HG03460 (cell line): ENCODE data around the gene VPS37D.
"Not testable (repeated sequence)": the region's sequence is repeated elsewhere in the genome, so short reads cannot be mapped to it uniquely, and the experiment has no call there.

ENCODE experiments used
- ATAC-seq: cut with Tn5 transposase; IDR thresholded peaks from one replicate; pipeline ENCODE4 v1.9.1; 2021; ENCODE audit not compliant: unreplicated experiment

The VPS37D gene, protein sequence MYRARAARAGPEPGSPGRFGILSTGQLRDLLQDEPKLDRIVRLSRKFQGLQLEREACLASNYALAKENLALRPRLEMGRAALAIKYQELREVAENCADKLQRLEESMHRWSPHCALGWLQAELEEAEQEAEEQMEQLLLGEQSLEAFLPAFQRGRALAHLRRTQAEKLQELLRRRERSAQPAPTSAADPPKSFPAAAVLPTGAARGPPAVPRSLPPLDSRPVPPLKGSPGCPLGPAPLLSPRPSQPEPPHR

DNA sequence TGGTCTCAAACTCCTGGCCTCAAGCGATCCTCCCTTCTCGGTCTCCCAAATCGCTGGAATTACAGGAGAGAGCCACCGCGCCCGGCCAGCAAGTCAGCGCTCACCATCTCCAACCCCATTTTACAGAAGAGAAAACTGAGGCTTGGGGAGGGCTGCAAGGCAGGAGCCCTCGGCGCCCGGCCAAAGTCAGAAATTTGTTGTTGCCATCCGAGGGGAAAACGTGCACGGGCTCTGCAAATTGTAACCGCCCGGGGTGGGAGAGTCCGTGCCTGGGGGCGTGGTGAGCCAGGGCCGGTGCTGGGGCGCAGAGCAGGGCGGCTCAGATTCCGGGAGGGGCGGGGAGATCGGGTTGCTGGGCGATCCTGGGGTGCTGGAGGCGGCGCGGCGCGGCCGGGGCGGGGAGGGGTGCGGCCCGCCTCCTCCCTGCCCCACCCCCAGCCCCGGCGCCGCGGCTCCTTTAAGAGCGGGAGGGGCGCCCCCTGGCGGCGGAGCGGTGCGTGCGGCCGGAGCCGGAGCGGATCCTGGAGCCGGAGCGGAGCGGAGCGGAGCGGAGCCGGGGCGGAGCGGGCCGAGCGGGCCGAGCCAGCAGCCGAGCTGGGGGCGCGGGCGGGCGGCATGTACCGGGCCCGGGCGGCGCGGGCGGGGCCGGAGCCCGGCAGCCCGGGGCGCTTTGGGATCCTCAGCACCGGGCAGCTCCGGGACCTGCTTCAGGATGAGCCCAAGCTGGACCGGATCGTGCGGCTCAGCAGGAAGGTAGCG, at the start of gene VPS37D:
TSS of gene VPS37D (plus strand) at position 488 of the 759 bp plus-strand sequence. CDS start at position 616, 128 bp downstream.
- peak; percentile 93 for ATAC-seq

DNA sequence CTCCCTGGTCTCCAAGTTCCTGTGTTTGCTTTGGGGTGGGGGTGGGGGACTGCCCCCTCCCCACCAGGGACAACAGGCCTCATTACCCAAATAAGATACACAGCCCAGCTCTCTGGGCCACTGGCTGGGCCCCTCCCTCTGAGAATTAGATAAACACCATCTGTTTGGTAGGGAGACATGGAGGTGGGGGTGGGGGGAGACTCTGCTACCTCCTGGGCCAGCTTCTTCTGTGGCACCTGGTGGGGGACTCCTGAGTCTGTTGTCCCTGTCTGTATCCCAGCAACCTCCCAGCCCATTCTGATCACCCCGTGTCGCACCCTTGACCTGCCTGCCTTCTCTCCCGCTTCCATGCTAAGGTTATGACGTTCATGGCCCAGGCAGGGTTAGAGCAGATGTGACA, 49.1 kb upstream of the VPS37D start:
- no peak for ATAC-seq

DNA sequence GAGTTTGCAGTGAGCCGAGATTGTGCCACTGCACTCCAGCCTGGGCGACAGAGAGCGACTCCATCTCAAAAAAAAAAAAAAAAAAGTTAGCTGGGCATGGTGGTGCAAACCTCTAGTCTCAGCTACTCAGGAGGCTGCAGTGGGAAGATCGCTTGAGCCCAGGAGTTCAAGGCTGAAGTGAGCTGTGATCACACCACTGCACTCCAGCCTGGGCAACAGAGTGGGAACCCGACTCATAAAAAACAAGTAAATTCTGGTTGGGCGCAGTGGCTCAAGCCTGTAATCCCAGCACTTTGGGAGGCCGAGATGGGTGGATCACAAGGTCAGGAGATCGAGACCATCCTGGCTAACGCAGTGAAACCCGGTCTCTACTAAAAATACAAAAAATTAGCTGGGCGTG, 48.2 kb upstream of the VPS37D start:
- ATAC-seq, result not testable (repeated sequence)

DNA sequence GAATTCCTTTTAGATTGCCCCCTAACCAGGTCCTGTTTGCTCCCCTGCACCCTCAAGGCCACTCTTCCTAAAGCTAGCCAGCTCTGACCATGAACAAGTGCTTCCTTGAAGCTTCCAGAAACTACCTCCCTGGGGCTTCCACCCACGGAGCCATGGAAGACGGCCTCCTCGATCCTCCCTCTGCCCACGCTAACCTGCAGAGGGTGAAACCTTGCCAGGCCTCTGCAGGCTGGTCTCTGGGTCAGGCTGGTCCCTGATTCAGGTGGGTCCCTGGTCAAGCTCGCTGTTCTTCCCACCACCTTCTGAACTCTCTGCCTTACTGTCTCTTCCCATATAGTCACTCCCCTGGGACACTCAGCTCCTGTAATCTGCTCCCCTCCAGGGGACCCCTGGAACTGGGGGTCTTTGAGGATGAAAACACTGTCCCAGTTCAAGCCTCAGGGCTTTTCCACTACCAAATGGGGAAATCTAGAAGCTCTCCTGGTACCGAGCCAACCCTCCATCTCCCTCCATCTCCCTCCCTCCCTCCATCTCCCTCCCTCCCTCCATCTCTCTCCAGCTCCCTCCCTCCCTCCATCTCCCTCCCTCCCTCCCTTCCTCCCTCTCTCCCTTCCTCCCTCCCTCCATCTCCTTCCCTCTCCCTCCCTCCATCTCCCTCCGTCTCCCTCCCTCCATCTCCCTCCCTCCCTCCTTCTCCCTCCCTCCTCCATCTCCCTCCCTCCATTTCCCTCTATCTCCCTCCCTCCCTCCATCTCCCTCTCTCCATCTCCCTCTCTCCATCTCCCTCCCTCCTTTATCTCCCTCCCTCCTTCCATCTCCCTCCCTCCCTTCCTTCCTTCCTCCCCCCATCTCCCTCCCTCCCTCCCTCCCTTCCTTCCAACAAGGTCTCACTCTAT, 46.2 kb upstream of the VPS37D start:
- ATAC-seq, result no peak

DNA sequence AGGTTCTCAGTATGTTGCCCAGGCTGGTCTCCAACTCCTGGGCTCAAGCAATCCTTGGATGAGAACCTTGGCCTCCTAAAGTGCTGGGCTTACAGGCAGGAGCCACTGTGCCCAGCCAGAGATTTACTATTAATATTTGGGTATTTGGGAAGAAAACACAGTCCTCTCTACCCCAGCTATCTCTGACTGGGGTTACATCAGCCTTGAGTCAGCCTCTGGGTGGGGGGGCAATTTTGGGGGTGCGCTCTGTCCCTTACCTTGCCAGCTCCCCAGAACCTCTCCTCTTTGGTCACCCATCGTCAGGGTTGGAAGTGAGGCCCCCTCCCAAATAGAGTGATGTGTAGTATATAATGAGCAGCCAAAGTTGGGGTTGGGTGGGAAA, 45.1 kb upstream of the VPS37D start:
- ATAC-seq, result no peak

DNA sequence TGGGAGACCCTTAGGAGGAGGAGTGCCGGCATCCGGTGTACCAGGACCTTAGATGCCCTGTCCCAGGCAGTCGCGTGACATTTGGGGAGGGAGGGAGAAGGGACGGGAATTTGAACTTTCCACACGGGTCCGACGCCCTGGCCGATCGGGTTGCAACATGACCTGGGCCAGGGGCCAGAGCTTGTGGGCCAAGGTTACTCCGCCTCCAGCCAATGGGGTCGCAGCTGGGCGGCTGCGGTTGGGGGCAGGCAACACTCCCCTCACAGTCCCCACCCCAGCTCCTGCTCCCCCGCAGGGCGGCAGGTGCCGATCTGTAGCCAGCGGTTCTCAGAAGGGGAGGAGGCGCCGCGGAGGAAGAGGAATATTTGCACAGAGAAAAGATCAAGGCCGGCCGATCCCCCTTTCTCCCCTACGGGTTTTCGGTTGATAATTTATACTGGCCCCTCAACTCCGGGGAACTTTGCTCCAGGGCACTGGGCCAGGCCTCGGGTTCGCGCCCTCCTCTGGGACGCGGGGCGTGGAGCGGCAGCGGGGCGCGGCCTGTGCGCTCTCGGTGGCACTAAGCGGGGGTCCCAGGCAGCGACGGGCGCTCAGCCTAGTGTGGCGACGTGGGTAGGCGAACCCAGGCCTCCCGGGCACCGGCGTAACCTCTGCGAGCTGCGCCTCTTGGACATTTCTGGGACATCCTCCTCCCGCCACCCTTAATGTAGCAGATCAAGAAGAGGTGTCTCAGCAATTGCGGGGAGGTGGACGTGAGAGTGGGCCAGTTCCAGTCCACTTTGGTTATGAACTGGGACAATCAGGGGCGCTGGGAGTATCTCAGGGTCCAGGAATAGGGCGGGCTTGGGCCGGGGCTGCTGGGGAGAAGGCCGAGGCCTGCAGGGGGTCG, 44.5 kb upstream of the VPS37D start:
- no peak for ATAC-seq

DNA sequence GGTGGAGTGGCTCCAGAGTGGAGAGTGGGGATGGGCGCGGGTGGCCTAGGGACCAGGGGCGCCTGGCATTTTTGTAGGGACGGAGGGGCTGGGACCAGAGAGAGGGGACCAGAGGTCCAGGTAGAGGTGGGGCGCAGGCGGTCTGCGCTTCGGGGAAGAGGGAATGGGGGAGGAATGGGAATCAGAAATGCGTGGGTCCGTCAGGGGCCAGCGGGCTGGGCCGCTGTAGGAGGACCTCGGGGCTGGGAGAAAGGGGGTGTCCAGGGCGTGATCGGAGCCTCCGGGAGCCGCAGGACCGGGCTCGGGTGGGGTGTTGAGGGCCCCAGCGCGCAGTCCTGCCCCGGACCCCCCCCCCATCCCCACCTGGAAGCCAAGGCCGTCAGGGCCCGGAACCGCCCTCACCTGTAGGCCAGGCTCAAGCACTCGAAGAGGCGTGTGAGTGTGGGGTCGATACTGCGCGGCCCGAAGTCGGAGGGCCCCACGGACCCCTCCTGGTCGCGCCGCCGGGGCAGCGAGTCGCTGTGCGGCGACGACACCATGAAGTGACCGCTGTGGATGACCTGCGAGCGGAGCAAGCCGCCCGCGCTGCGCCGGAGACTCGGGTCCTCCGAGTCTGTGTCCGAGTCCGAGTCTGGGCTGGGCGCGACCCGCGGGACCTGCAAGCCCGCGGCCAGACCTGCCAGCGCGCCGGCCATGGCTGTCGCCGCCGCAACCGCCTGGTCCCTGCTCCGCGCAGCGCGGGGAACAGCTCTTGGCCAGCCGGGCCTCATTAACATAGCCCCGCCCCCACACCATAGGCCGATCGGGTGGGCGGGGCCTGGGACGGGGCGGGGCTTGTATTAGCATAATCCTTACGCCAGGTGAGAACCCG, 43.6 kb upstream of the VPS37D start, which contains the start of gene MLXIPL:
TSS of gene MLXIPL (minus strand) at position 725 of the 871 bp plus-strand sequence. CDS start at position 695, 30 bp downstream.
- ATAC-seq, result no peak

DNA sequence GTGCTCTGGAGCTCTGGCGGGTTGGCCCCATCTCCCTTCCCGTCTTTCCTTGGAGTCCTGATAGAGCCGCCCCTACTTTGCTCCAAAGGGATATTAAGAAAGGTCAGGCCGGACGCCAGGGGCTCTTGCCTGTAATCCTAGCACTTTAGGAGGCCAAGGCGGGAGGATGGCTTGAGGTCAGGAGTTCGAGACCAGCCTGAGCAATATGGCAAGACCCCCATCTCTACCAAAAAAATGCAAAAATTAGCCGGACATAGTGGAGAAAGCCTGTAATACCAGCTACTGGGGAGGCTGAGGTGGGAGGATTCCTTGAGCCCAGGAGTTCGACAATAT, 43.0 kb upstream of the VPS37D start:
- ATAC-seq, result no peak

DNA sequence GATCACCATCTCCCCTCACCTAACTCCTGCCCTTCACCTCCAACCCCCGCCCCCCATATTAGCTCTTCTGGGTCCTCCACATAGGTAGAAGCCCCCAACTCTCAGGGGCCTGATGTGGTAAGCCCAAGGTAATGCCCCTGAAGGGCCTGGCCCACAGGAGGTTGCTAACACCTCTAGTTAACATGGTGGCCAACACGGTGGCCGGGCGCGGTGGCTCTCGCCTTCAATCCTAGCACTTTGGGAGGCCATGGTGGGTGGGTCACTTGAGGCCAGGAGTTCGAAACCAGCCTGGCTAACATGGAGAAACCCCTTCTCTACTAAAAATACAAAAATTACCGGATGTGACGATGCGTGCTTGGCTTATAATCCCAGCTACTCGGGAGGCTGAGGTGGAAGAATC, 42.4 kb upstream of the VPS37D start:
- no peak for ATAC-seq

DNA sequence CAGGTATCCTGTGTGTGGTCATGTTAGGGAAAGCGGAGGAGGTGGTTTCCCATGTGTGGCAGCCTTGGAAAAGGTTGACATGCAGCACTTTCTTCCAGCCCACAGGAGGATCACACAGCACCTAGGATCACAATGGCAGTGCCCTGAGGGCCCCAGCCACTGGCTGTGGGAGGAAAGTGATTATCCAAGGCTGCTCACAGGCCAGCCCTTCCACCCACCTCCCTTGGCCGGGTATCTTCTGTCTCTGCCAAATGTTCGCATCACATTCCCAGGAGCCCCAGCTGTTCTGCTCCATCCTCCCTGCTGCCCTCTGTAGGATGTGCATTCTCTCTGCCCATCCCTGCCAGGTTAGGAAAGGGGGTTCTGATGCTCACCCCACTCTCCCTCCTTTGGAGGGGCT, 40.8 kb upstream of the VPS37D start:
- no peak for ATAC-seq

DNA sequence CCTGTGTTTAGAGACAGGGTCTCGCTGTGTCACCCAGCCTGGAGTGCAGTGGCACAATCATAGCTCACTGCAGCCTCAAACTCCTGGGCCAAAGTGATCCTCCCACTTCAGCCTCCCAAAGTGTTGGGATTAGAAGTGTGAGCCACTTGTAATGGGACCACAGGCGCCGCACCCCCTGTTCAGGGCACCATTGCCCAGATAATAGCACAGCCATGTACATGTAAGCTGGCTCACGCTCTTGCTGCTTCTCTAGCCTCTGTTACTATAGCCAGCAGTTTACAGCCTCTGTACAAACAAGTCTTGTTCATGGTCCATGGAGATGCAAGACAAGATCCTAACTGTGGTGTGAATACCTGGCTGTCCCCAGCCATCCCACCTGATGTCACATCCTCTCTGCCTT, 39.1 kb upstream of the VPS37D start:
- ATAC-seq, result no peak

DNA sequence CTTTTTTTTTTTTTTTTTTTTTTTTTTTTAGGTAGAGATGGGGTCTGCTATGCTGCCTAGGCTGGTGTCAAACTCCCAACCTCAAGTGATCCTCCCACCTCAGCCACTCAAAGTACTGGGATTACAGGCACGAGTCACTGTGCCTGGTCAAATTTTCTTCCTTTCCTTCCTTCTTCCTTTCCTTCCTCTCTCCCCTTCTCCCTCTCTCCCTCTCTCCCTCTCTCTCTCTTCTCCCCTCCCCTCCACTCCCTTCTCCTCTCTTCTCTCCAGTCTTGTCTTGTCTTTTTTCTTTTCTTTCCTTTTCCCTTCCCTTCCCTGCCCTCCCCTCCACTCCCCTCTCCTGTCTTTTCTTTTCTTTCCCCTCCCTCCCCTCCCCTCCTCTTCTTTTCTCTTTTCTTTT, 36.1 kb upstream of the VPS37D start:
- ATAC-seq, result no peak

DNA sequence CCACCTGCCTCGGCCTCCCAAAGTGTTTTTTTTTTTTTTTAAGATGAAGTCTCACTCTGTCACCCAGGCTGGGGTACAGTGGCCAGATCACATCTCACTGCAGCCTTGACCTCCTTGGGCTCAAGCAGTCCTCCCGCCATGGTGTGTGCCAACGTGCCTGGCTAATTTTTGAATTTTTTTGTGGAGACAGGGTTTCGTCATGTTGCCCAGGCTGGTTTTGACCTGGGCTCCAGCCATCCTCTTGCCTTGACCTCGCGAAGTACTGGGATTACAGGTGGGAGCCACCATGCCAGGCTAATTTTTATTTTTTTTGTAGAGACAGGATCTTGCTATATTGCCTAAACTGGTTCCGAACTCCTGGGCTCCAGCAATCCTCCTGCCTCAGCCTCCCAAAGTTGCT, 34.3 kb upstream of the VPS37D start:
- no peak for ATAC-seq

DNA sequence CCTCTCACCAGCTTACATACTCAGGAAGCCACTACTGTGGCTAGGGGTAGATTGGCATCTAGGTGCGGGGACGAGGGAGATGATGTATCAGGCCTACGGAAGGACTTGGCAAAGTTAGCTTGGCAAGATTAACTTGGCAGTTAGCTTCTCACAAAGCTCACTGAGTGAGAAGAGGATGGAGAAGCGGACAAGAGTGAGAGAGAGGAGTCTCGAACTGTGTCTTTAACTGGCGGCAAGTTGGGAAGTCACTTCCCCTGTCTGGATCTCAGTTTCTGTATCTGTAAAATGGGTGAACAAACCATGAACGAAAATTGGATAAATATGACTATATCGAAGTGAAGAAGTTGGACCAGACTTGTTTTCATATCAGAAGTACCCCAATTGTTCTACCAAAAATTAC, 33.8 kb upstream of the VPS37D start:
- no peak for ATAC-seq

DNA sequence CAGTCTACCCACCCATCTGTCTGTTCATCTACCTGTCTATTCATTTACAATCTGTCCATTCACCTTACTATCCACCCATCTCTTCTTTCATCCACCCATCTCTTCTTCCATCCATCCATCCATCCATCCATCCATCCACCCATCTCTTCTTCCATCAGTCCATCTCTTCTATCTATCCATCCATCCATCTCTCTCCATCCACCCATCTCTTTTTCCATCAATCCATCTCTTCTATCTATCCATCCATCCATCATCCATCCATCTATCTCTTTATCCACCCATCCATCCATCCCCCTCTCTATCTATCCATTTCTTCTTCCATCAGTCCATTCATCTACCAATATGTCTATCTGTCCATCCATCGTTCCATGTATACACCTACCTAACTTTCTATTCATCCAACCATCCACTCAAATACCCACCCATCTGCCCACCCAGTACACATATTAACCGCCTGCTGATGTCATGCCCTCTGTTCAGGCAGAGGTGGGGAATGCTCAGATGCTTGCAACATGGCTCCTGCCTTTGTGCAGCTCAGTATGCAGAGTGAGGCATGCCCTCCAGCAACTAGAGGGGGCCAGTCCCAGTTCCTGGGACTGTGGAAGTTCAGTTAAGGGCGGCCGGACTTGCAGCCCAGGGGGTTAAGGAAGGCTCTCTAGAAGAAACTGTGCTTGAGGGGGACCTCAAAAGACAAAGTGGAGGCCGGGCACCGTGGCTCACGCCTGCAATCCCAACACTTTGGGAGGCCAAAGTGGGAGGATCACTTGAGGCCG, 32.0 kb upstream of the VPS37D start:
- no peak for ATAC-seq

DNA sequence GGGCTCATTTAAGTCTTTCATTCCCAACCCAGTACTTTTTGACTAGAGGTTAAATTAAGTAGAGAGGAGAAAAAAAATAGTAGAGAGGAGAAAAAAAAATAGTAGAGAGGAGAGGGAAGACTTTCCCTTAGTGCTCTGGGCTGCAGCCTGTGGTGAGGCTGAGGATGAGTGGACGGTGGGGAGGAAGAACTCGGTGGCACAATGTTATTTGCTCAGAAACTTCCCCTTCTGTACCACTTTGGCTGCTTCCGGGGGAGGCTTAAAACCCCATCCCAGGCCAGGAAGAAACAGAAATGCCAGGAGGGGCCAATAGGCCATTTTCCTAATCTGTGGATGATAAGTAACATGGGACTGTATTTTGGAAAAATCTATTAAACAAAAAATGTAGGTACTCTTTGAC, 28.7 kb upstream of the VPS37D start:
- no peak for ATAC-seq

DNA sequence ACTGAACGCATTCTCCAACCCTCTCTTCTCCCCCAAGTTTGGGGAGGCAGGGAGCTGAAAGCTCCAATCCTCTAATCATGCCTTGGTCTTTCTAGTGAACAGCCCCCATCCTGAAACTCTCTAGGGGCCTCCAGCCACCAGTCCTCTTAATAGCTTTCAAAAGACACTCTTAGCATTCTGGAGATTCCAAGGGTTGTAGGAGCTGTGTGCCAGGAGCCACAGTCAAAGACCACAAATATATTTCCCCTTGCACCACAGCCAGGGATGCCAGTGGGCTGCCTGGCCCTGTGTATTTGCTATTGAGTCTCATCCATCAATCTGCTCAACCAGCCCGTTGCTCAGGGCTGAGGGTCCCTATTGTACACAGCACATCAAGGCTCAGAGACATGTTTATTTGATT, 24.8 kb upstream of the VPS37D start:
- no peak for ATAC-seq

DNA sequence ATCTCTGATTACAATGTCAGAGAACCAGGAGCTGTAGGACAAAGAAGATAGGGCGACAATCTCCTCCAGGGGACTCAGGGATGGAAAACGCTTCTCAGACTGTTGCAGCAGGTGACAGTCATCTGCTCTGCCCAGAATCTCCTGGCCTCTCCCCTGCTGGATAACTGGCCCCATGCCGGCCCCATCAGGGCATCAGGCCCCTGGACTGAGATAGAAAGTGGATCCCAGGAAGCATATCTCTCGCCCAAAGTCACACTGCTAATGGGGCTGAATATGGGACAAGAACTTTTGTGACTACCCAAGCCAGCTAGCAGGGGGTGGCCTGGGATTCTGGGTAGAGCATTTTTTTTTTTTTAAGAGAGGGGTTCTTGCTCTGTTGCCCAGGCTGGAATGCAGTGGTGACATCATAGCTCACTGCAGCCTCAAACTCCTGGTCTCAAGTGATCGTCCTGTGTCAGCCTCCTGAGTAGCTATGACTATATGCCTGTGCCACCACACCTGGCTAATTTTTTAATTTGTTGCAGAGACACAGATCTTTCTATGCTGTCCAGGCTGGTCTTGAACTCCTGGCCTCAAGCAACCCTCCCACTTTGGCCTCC, 22.8 kb upstream of the VPS37D start:
- ATAC-seq, result no peak
